ENCODE data around the gene PALM2AKAP2.

The PALM2AKAP2 gene

DNA sequence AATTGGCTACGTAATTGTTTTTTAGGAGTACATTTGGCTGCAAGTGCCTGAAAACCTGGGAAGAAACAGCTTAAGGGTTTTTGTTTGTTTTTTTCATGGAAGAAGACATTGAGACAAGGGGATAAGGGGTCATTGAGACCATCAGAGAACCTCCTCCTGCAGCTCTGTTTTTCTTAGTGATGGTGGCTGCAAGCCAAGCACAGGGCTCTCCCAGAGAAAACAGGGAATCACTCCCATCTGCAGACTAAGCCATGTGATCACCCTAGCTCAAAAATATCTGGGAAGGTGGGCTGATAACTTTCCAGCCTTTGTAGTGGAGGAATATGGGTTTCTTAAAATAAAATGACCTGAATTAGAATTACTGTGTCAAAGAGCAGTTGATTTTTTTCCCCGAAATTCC lies 25.1 kb downstream of the PALM2AKAP2 start:
- TF ChIP-seq, protein P1, sequence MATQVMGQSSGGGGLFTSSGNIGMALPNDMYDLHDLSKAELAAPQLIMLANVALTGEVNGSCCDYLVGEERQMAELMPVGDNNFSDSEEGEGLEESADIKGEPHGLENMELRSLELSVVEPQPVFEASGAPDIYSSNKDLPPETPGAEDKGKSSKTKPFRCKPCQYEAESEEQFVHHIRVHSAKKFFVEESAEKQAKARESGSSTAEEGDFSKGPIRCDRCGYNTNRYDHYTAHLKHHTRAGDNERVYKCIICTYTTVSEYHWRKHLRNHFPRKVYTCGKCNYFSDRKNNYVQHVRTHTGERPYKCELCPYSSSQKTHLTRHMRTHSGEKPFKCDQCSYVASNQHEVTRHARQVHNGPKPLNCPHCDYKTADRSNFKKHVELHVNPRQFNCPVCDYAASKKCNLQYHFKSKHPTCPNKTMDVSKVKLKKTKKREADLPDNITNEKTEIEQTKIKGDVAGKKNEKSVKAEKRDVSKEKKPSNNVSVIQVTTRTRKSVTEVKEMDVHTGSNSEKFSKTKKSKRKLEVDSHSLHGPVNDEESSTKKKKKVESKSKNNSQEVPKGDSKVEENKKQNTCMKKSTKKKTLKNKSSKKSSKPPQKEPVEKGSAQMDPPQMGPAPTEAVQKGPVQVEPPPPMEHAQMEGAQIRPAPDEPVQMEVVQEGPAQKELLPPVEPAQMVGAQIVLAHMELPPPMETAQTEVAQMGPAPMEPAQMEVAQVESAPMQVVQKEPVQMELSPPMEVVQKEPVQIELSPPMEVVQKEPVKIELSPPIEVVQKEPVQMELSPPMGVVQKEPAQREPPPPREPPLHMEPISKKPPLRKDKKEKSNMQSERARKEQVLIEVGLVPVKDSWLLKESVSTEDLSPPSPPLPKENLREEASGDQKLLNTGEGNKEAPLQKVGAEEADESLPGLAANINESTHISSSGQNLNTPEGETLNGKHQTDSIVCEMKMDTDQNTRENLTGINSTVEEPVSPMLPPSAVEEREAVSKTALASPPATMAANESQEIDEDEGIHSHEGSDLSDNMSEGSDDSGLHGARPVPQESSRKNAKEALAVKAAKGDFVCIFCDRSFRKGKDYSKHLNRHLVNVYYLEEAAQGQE (IDR thresholded peaks at IDR 0.05; ENCODE audit: insufficient replicate concordance, low read depth), result no peak
- no peak for TF ChIP-seq CTCF (IDR thresholded peaks at IDR 0.05; ENCODE audit: insufficient read depth, low read length)
- no peak for TF ChIP-seq SPI1 (IDR thresholded peaks at IDR 0.05; ENCODE audit: borderline replicate concordance, low read depth)
- no peak for TF ChIP-seq GABPA (IDR thresholded peaks at IDR 0.05; ENCODE audit: low read depth)
- TF ChIP-seq POLR2AphosphoS5 (IDR thresholded peaks at IDR 0.05; ENCODE audit: low read depth), result no peak
- DNase-seq (ENCODE audit: low read depth in 1 of 2, low spot score in 1 of 2), result no peak
- Histone ChIP-seq H3K27ac (replicated peaks) (no peak overlapping the region), H3K4me3 (replicated peaks; ENCODE audit: insufficient read depth, low read length) (no peak overlapping the region), H3K27me3 (ENCODE audit: insufficient read depth, poor library complexity, severe bottlenecking) (no peaks in the 10 kb centered on the region)

DNA sequence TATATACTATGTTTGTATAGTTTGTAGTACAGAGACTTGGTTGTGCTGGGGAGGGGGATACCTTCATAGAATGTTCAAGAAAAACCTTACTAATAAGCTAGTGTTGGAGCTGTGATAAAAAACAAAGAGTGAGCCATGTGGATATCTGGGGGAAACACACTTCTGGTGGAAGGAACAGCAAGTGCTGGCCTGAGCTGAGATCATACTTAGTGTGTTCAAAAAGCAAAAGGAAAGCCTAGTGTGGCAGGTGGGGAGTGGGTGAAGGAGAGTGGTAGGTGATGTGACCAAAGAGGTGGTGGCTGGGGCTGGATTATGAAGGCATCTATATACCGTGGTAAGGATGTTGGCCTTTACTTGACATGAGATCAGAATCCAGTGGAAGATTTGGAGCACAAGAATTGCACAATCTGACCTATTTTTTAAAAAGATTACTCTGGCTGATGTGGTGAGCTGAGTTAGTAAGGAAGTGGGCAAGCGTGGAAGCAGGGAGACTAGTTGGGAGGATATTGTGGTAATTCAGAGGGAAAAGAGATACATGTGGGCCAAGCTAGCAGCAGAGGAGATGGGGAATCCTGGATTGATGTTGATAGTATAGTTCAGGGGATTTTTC lies 26.6 kb downstream of the PALM2AKAP2 start:
- no peak for DNase-seq (ENCODE audit: low read depth in 1 of 2, low spot score in 1 of 2)
- TF ChIP-seq, protein P1 (IDR thresholded peaks at IDR 0.05; ENCODE audit: insufficient replicate concordance, low read depth), result no peak
- no peak for TF ChIP-seq SPI1 (IDR thresholded peaks at IDR 0.05; ENCODE audit: borderline replicate concordance, low read depth)
- TF ChIP-seq CTCF (IDR thresholded peaks at IDR 0.05; ENCODE audit: insufficient read depth, low read length), result no peak
- no peak for TF ChIP-seq GABPA (IDR thresholded peaks at IDR 0.05; ENCODE audit: low read depth)
- no peak for TF ChIP-seq POLR2AphosphoS5 (IDR thresholded peaks at IDR 0.05; ENCODE audit: low read depth)
- Histone ChIP-seq H3K27ac (replicated peaks) (no peak overlapping the region), H3K4me3 (replicated peaks; ENCODE audit: insufficient read depth, low read length) (no peak overlapping the region), H3K27me3 (ENCODE audit: insufficient read depth, poor library complexity, severe bottlenecking) (no peaks in the 10 kb centered on the region)

DNA sequence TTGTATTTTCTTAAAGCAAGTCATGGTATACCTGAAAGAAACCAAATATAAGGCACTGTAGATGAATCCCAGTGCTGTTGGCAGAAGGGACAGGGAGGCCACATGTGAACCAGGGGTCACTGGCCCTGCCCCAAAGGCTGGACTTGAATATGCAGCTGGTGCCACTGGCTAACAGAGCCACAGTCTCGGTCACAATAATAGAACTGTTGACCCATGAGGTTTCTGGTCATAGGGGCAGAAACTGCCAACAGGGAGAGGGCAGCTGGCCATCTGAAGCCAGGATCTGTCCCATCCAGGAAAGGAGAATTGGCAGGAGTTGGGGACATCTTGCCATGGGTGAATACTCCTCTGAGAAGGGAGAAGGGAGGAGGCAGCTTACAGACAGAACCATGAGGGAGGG lies 31.9 kb downstream of the PALM2AKAP2 start:
- TF ChIP-seq, protein P1 (IDR thresholded peaks at IDR 0.05; ENCODE audit: insufficient replicate concordance, low read depth), result no peak
- TF ChIP-seq SPI1 (IDR thresholded peaks at IDR 0.05; ENCODE audit: borderline replicate concordance, low read depth) (no peak), POLR2AphosphoS5 (IDR thresholded peaks at IDR 0.05; ENCODE audit: low read depth) (no peak), GABPA (IDR thresholded peaks at IDR 0.05; ENCODE audit: low read depth) (no peak), CTCF (IDR thresholded peaks at IDR 0.05; ENCODE audit: insufficient read depth, low read length) (no peak)
- Histone ChIP-seq H3K27me3 (ENCODE audit: insufficient read depth, poor library complexity, severe bottlenecking) (peaks cover 2% of the 10 kb centered on the region), H3K27ac (replicated peaks) (no peak overlapping the region), H3K4me3 (replicated peaks; ENCODE audit: insufficient read depth, low read length) (no peak overlapping the region)
- DNase-seq (ENCODE audit: low read depth in 1 of 2, low spot score in 1 of 2), result no peak
